ENCODE results near the gene OCA2.
A peak's percentile ranks its signal among the peaks of the same experiment; 100 is the strongest.

Gene OCA2

GRCh38 chr15:28086175-28086703 is 12.9 kb downstream of the OCA2 start:
- Histone ChIP-seq H3K4me2 (ENCODE audit: low read length, poor library complexity, severe bottlenecking) (no peak overlapping the region), H3K9ac (ENCODE audit: low read length) (no peak overlapping the region), H2BK120ac (ENCODE audit: low read depth, low read length) (no peak overlapping the region), H2BK5ac (ENCODE audit: low read depth, low read length, poor library complexity, severe bottlenecking) (no peak overlapping the region), H2AFZ (ENCODE audit: low read depth, low read length) (no peak overlapping the region), H3K79me1 (replicated peaks; ENCODE audit: low read length, poor library complexity, severe bottlenecking) (no peaks in the 10 kb centered on the region), H3K23ac (ENCODE audit: low read length in 2 of 2) (no peak overlapping the region), H3K4me1 (ENCODE audit: control insufficient read depth, insufficient read depth, low read depth, low read length) (no peaks in the 10 kb centered on the region), H2BK15ac (ENCODE audit: low read depth, poor library complexity, severe bottlenecking) (no peak overlapping the region), H3K4ac (ENCODE audit: low read depth in 1 of 2, low read length in 2 of 2) (no peak overlapping the region), H4K91ac (ENCODE audit: low read length) (no peak overlapping the region), H2AK5ac (ENCODE audit: low read length, severe bottlenecking) (no peak overlapping the region), H3K27ac (ENCODE audit: low read length, poor library complexity, severe bottlenecking) (no peak overlapping the region), H3K27me3 (ENCODE audit: control insufficient read depth in 1 of 2, insufficient read depth in 1 of 2, low read length in 2 of 2) (peaks cover 0 to 11% of the 10 kb centered on the region in 2 experiments), H3K18ac (ENCODE audit: low read depth in 1 of 2, low read length in 2 of 2) (no peak overlapping the region), H2BK12ac (ENCODE audit: low read length in 2 of 2) (no peak overlapping the region), H3K36me3 (ENCODE audit: control insufficient read depth in 1 of 2, insufficient read depth in 2 of 2, low read depth in 1 of 2, low read length in 2 of 2) (no peaks in the 10 kb centered on the region), H3K4me3 (ENCODE audit: insufficient read depth in 1 of 2, low read depth in 1 of 2, low read length in 2 of 2) (no peak overlapping the region), H3K14ac (ENCODE audit: low read length in 2 of 2) (no peak overlapping the region), H3K9me3 (ENCODE audit: control insufficient read depth, low read length) (peaks cover 20% of the 10 kb centered on the region), H4K8ac (ENCODE audit: low read length) (no peak overlapping the region)
- DNase-seq, result peak; percentile 66
- WGBS, result 0% methylated on average over 1 of the region's 2 CpGs

GRCh38 chr15:28085489-28086174 is 13.5 kb downstream of the OCA2 start:
- no peak for DNase-seq
- Histone ChIP-seq H3K18ac (ENCODE audit: low read depth in 1 of 2, low read length in 2 of 2) (no peak overlapping the region), H3K9me3 (ENCODE audit: control insufficient read depth, low read length) (peaks cover 15% of the 10 kb centered on the region), H3K4me2 (ENCODE audit: low read length, poor library complexity, severe bottlenecking) (no peak overlapping the region), H3K14ac (ENCODE audit: low read length in 2 of 2) (no peak overlapping the region), H4K8ac (ENCODE audit: low read length) (no peak overlapping the region), H3K9ac (ENCODE audit: low read length) (no peak overlapping the region), H4K91ac (ENCODE audit: low read length) (no peak overlapping the region), H2BK15ac (ENCODE audit: low read depth, poor library complexity, severe bottlenecking) (no peak overlapping the region), H2BK12ac (ENCODE audit: low read length in 2 of 2) (no peak overlapping the region), H3K4me3 (ENCODE audit: insufficient read depth in 1 of 2, low read depth in 1 of 2, low read length in 2 of 2) (no peak overlapping the region), H3K27me3 (ENCODE audit: control insufficient read depth in 1 of 2, insufficient read depth in 1 of 2, low read length in 2 of 2) (peaks cover 0 to 11% of the 10 kb centered on the region in 2 experiments), H2BK5ac (ENCODE audit: low read depth, low read length, poor library complexity, severe bottlenecking) (no peak overlapping the region), H3K23ac (ENCODE audit: low read length in 2 of 2) (no peak overlapping the region), H2AFZ (ENCODE audit: low read depth, low read length) (no peak overlapping the region), H3K4me1 (ENCODE audit: control insufficient read depth, insufficient read depth, low read depth, low read length) (no peaks in the 10 kb centered on the region), H2AK5ac (ENCODE audit: low read length, severe bottlenecking) (no peak overlapping the region), H2BK120ac (ENCODE audit: low read depth, low read length) (no peak overlapping the region), H3K36me3 (ENCODE audit: control insufficient read depth in 1 of 2, insufficient read depth in 2 of 2, low read depth in 1 of 2, low read length in 2 of 2) (no peaks in the 10 kb centered on the region), H3K79me1 (replicated peaks; ENCODE audit: low read length, poor library complexity, severe bottlenecking) (no peaks in the 10 kb centered on the region), H3K4ac (ENCODE audit: low read depth in 1 of 2, low read length in 2 of 2) (no peak overlapping the region), H3K27ac (ENCODE audit: low read length, poor library complexity, severe bottlenecking) (no peak overlapping the region)
- WGBS, result 68% methylated on average over 4 of the region's 4 CpGs

- Histone ChIP-seq H3K27me3 (ENCODE audit: control insufficient read depth in 1 of 2, insufficient read depth in 1 of 2, low read length in 2 of 2) (peaks cover 4 to 8% of the 10 kb centered on the region in 2 experiments), H3K4ac (ENCODE audit: low read depth in 1 of 2, low read length in 2 of 2) (no peak overlapping the region), H3K14ac (ENCODE audit: low read length in 2 of 2) (no peak overlapping the region), H2AK5ac (ENCODE audit: low read length, severe bottlenecking) (no peak overlapping the region), H3K9ac (ENCODE audit: low read length) (no peak overlapping the region), H3K9me3 (ENCODE audit: control insufficient read depth, low read length) (peaks cover 9% of the 10 kb centered on the region), H4K91ac (ENCODE audit: low read length) (no peak overlapping the region), H4K8ac (ENCODE audit: low read length) (no peak overlapping the region), H3K18ac (ENCODE audit: low read depth in 1 of 2, low read length in 2 of 2) (no peak overlapping the region), H3K4me2 (ENCODE audit: low read length, poor library complexity, severe bottlenecking) (no peak overlapping the region), H2BK120ac (ENCODE audit: low read depth, low read length) (no peak overlapping the region), H2AFZ (ENCODE audit: low read depth, low read length) (no peak overlapping the region), H3K4me3 (ENCODE audit: insufficient read depth in 1 of 2, low read depth in 1 of 2, low read length in 2 of 2) (no peak overlapping the region), H3K36me3 (ENCODE audit: control insufficient read depth in 1 of 2, insufficient read depth in 2 of 2, low read depth in 1 of 2, low read length in 2 of 2) (no peaks in the 10 kb centered on the region), H3K27ac (ENCODE audit: low read length, poor library complexity, severe bottlenecking) (no peak overlapping the region), H2BK12ac (ENCODE audit: low read length in 2 of 2) (no peak overlapping the region), H3K79me1 (replicated peaks; ENCODE audit: low read length, poor library complexity, severe bottlenecking) (no peaks in the 10 kb centered on the region), H3K23ac (ENCODE audit: low read length in 2 of 2) (no peak overlapping the region), H3K4me1 (ENCODE audit: control insufficient read depth, insufficient read depth, low read depth, low read length) (no peaks in the 10 kb centered on the region), H2BK15ac (ENCODE audit: low read depth, poor library complexity, severe bottlenecking) (no peak overlapping the region), H2BK5ac (ENCODE audit: low read depth, low read length, poor library complexity, severe bottlenecking) (no peak overlapping the region)
- no peak for DNase-seq
- WGBS, result 78% methylated on average over 3 of the region's 3 CpGs
Observed at GRCh38 chr15:28084547-28084946, 14.6 kb downstream of the OCA2 start.

- no peak overlapping the region for H3K4ac ChIP-seq (ENCODE audit: low read depth in 1 of 2, low read length in 2 of 2)
- H3K27me3 ChIP-seq (ENCODE audit: control insufficient read depth in 1 of 2, insufficient read depth in 1 of 2, low read length in 2 of 2), result peaks cover 3 to 4% of the 10 kb centered on the region in 2 experiments
- H3K23ac ChIP-seq (ENCODE audit: low read length in 2 of 2), result no peak overlapping the region
- H2BK5ac ChIP-seq (ENCODE audit: low read depth, low read length, poor library complexity, severe bottlenecking), result no peak overlapping the region
- peaks cover 3% of the 10 kb centered on the region for H3K4me1 ChIP-seq (ENCODE audit: control insufficient read depth, insufficient read depth, low read depth, low read length)
- H3K4me2 ChIP-seq (ENCODE audit: low read length, poor library complexity, severe bottlenecking), result no peak overlapping the region
- H3K9me3 ChIP-seq (ENCODE audit: control insufficient read depth, low read length), result peaks cover 7% of the 10 kb centered on the region
- no peaks in the 10 kb centered on the region for H3K36me3 ChIP-seq (ENCODE audit: control insufficient read depth in 1 of 2, insufficient read depth in 2 of 2, low read depth in 1 of 2, low read length in 2 of 2)
- no peak overlapping the region for H3K4me3 ChIP-seq (ENCODE audit: insufficient read depth in 1 of 2, low read depth in 1 of 2, low read length in 2 of 2)
- H2BK120ac ChIP-seq (ENCODE audit: low read depth, low read length), result no peak overlapping the region
- H2AK5ac ChIP-seq (ENCODE audit: low read length, severe bottlenecking), result no peak overlapping the region
- no peak overlapping the region for H2BK15ac ChIP-seq (ENCODE audit: low read depth, poor library complexity, severe bottlenecking)
- no peak overlapping the region for H4K8ac ChIP-seq (ENCODE audit: low read length)
- no peak overlapping the region for H2BK12ac ChIP-seq (ENCODE audit: low read length in 2 of 2)
- no peak overlapping the region for H2AFZ ChIP-seq (ENCODE audit: low read depth, low read length)
- no peak overlapping the region for H3K18ac ChIP-seq (ENCODE audit: low read depth in 1 of 2, low read length in 2 of 2)
- H3K79me1 ChIP-seq (replicated peaks; ENCODE audit: low read length, poor library complexity, severe bottlenecking), result no peaks in the 10 kb centered on the region
- WGBS, result 48% methylated on average over 8 of the region's 11 CpGs
- DNase-seq, result no peak
- H3K27ac ChIP-seq (ENCODE audit: low read length, poor library complexity, severe bottlenecking), result no peak overlapping the region
- no peak overlapping the region for H3K9ac ChIP-seq (ENCODE audit: low read length)
- no peak overlapping the region for H3K14ac ChIP-seq (ENCODE audit: low read length in 2 of 2)
- no peak overlapping the region for H4K91ac ChIP-seq (ENCODE audit: low read length)
Observed at GRCh38 chr15:28082891-28083684, 16.0 kb downstream of the OCA2 start.
